Measurements from ENCODE around the gene RAD51B.

Gene RAD51B

DNA sequence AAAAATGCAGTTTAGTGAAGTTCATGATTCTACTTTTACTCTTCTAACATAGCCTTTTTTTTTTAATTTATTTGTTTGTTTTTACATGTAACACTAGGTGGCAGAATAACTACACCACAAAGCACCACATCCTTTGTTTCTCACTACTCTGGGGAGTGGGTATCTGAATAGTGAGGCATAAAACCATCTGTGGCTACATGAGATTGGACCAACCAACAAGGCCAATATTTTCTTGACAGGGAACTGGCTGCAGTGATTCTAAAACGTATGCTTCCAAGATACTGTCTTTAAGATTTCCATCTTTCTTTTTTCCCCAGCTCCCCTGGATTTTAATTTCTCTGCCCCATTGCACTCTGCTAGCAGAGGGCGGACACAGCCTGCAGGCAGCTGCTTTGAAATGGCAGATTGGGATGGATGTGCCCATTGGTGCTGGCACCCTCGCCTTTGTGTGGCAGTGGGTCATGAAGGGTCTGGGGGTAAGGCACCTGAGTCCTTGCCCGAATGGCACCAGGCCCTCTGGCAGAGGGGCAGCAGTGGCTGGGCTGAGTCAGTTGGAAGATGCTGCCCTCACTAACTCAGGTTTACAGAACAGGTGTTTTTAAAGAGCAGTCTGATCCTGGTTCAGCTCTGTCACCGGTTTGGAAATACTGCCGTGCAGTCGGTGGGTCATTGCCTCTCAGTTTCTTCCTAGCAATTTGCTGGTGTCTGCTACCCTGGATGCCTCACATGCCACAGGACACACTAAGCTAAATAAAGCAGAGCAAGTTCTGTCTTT lies 429.1 kb downstream of the RAD51B start:
- Histone ChIP-seq H2AFZ (no peak overlapping the region), H3K36me3 (ENCODE audit: control insufficient read depth, insufficient read depth, low read length) (no peaks in the 10 kb centered on the region), H3K4me2 (ENCODE audit: low read length) (no peak overlapping the region), H3K9me3 (ENCODE audit: control insufficient read depth, low read length) (no peaks in the 10 kb centered on the region), H3K4me3 (ENCODE audit: low read depth, low read length) (no peak overlapping the region), H3K27me3 (ENCODE audit: control insufficient read depth, insufficient read depth, low read length) (no peaks in the 10 kb centered on the region), H3K79me2 (no peaks in the 10 kb centered on the region), H3K27ac (no peak overlapping the region), H3K4me1 (peaks cover 7% of the 10 kb centered on the region), H3K9ac (no peak overlapping the region)
- TF ChIP-seq CTCF (IDR thresholded peaks at IDR 0.05): peak; percentile 68

GRCh38 chr14:68249661-68250451 lies 430.3 kb downstream of the RAD51B start:
- no peak overlapping the region for H3K9ac ChIP-seq
- H3K79me2 ChIP-seq: no peaks in the 10 kb centered on the region
- no peak for TF ChIP-seq CTCF (IDR thresholded peaks at IDR 0.05)
- H3K27me3 ChIP-seq (ENCODE audit: control insufficient read depth, insufficient read depth, low read length): no peaks in the 10 kb centered on the region
- no peaks in the 10 kb centered on the region for H3K36me3 ChIP-seq (ENCODE audit: control insufficient read depth, insufficient read depth, low read length)
- H3K4me1 ChIP-seq: peaks cover 7% of the 10 kb centered on the region
- no peak overlapping the region for H3K4me3 ChIP-seq (ENCODE audit: low read depth, low read length)
- H3K27ac ChIP-seq: no peak overlapping the region
- no peaks in the 10 kb centered on the region for H3K9me3 ChIP-seq (ENCODE audit: control insufficient read depth, low read length)
- H3K4me2 ChIP-seq (ENCODE audit: low read length): no peak overlapping the region
- no peak overlapping the region for H2AFZ ChIP-seq

GRCh38 chr14:68250927-68251768 lies 431.6 kb downstream of the RAD51B start:
- Histone ChIP-seq H3K36me3 (ENCODE audit: control insufficient read depth, insufficient read depth, low read length) (no peaks in the 10 kb centered on the region), H3K9me3 (ENCODE audit: control insufficient read depth, low read length) (no peaks in the 10 kb centered on the region), H3K27me3 (ENCODE audit: control insufficient read depth, insufficient read depth, low read length) (no peaks in the 10 kb centered on the region), H3K4me1 (peaks cover 14% of the 10 kb centered on the region), H3K27ac (no peak overlapping the region), H3K79me2 (no peaks in the 10 kb centered on the region), H3K4me3 (ENCODE audit: low read depth, low read length) (no peak overlapping the region), H3K9ac (no peak overlapping the region), H3K4me2 (ENCODE audit: low read length) (no peak overlapping the region), H2AFZ (peak overlapping the region; percentile 5)
- TF ChIP-seq CTCF (IDR thresholded peaks at IDR 0.05): peak; percentile 13

DNA sequence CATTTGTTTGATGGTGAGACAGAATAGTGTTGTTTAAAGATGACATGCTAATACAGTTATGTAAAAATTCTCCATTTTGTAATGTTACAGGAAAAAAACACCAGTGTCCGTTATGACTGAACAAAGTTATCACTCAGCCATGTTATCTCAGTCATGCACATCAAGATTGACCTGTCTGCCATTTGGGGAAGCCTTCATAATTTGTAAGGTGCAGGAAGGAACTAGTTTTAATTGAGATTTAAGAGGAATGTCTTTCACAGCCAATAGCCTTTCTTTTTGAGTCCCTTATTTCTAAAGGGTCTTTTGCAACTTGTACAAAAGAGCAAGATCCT lies 432.2 kb downstream of the RAD51B start:
- H3K4me1 ChIP-seq: peaks cover 14% of the 10 kb centered on the region
- H3K27ac ChIP-seq: no peak overlapping the region

More for the DNA sequence above, 432.2 kb downstream of the RAD51B start:
- Histone ChIP-seq H3K4me3 (ENCODE audit: low read depth, low read length) (no peak overlapping the region), H2AFZ (peak overlapping the region; percentile 5), H3K27me3 (ENCODE audit: control insufficient read depth, insufficient read depth, low read length) (no peaks in the 10 kb centered on the region), H3K4me2 (ENCODE audit: low read length) (no peak overlapping the region), H3K79me2 (no peaks in the 10 kb centered on the region), H3K9me3 (ENCODE audit: control insufficient read depth, low read length) (no peaks in the 10 kb centered on the region), H3K36me3 (ENCODE audit: control insufficient read depth, insufficient read depth, low read length) (no peaks in the 10 kb centered on the region), H3K9ac (no peak overlapping the region)
- no peak for TF ChIP-seq CTCF (IDR thresholded peaks at IDR 0.05)

All from parathyroid adenoma (tissue), 2 donors.